DMS114 treated with DMSO at 0.1 percent for 48 hours (cell line): Measurements from ENCODE around the gene TBX2.

Experiments used
- DNase-seq: peaks from one replicate; lab custom pipeline; 2025; ENCODE audit not compliant: unreplicated experiment; lab: John Stamatoyannopoulos, UW

Gene TBX2

DNA sequence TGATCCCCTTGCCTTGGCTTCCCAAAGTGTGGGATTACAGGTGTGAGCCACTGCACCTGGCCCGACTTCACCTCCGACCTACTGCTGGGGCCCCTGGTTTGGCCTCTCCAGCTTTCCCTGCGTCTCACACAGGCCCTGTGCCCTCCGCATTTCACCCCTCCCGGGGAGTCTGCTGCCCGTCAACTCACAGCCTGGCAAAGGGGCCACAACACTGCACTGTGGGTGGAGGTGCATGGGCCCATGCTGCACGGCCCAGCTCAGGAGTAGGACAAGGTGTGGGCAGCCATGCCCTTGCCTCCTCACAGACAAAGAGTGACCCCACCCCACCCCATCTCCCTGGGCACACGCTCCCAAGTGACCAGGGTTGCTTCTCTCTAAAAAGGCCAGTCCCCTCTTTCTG, 12.6 kb upstream of the TBX2 start:
- no peak for DNase-seq

DNA sequence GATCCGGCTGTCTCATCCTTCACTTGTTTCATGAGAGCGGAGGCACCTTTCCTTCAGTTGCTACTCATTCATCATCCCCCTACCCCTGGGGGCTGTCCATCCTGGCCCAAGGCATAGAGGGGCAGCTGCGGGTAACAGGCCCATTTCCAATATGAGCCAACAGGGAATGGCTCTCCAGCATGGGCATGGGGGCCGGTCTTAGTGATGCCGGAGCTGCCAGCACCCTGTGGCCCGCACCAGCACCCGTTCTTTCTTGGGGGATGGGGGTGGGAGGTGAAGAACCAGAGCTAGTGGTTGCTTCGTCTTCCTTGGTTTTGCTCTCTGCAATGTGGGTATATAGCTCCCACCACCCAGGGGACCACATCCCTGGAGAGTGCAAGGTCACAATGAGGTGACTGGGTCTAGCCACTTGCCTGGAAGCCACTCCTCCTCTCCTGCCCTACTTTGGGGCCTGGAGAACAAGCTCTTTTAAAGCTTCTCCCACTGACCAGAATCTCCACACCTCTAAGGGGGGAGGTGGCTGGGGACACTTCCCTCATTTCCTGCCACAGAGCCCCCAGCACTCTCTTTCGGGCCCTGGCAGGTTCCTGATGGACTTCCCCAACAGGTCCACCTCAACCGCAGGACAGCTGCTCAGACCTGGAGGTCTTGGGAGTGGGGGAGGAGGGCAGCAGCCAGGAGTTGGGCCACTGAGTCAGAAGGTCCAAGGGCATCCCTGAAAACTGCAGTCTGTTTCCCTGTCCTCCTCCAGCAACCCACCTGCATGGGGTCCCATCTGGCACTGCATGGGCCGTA, 11.9 kb upstream of the TBX2 start:
- DNase-seq: no peak

DNA sequence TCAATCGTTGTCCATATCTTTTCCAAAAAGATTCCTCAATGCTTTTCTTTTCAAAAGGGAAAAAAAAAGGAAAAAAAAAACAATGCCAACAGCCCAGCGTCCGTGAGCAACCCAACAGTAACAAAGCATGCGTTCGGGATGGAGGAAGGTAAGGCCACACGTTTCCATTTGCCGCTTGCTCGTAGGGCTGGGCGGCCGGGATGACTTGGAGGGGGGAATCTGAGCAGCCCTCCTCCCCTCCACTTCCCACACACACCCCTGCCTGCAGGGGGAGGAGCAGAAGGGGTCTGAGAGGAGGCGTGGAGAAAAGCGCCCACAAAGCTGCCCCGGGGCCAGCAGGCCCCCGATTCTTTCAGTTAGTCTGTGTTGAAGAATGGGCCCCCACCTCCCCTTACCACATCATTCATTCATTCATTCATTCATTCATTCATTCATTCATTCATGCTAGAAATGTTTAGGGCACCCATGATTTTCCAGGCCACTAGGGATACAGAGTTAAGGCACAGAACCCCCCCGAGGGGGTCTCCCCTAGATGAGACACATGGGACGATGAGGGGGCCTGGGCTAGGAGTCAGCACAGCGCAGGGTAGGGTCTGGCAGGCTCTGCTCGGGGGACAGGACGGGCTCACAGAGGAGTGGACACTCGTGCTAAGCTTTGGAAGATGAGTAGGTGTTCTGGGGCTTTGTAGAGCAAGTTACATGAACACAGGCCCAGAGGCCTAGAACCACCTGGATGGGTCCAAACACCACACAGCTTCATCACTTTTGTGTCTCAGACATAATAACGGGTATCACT, 10.9 kb upstream of the TBX2 start:
- no peak for DNase-seq

GRCh38 chr17:61389670-61390478, 9.8 kb upstream of the TBX2 start:
- DNase-seq: no peak

- no peak for DNase-seq
Observed at GRCh38 chr17:61390479-61390791, 9.2 kb upstream of the TBX2 start.

GRCh38 chr17:61391595-61392291, 7.9 kb upstream of the TBX2 start:
- no peak for DNase-seq

DNA sequence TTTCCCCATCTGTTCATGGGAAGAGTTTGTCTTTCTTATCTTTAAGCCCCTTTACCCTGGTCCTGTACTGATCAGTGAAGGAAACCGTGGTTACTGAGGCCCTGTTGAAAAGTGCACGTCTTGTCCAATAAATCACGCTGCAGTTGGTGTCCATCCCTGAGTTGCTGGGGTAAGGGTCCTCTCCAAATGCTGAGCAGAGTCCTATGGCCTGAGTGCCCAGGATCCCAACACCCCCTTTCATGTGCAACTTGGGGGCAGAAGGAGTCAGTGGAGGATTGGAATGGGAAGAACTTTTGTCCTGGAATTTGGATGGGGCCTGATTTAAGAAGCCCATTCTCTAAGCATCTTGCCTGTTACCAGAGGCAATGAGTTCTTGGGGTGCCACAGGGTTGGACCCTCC, 7.0 kb upstream of the TBX2 start:
- no peak for DNase-seq

- DNase-seq: no peak
Observed at GRCh38 chr17:61393550-61393903, 6.1 kb upstream of the TBX2 start.

GRCh38 chr17:61393904-61394629, 5.6 kb upstream of the TBX2 start:
- no peak for DNase-seq

DNA sequence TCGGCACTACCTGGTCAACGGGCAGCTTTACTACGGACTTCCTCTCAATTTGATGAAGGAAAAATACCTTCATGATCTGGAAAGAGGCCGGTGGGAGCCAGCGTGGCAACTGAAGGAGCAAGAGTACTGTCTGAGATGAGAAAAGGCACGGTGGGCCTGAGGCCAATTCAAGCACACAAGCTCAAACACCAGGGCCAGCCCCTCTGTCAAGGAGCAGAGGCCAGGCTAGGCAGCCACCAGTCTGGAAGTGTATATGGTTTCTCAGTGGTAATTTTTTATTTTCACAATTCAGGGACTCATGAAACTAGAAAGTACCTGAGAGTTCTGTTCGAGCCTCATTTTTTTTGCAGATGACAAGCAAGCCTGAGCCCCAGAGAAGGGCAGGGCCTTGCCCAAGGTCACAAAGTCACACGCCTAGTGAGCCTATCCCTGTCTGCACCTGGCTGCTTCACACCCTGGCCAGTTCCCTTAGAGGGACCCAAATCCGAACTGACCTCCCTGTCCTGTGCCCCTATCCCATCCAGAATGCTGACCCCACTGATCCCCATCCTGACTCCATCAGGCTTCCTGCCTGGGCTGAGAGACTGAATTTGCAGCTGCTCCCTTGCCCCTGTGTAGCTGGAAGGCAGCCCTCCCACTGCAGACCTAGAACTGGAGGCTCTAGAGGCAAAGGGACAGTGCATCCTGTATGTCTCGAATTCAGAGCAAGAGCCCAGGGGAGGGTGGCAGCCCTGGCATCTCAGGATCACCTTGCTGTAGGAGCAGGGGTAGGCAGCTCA, 4.8 kb upstream of the TBX2 start:
- no peak for DNase-seq

DNA sequence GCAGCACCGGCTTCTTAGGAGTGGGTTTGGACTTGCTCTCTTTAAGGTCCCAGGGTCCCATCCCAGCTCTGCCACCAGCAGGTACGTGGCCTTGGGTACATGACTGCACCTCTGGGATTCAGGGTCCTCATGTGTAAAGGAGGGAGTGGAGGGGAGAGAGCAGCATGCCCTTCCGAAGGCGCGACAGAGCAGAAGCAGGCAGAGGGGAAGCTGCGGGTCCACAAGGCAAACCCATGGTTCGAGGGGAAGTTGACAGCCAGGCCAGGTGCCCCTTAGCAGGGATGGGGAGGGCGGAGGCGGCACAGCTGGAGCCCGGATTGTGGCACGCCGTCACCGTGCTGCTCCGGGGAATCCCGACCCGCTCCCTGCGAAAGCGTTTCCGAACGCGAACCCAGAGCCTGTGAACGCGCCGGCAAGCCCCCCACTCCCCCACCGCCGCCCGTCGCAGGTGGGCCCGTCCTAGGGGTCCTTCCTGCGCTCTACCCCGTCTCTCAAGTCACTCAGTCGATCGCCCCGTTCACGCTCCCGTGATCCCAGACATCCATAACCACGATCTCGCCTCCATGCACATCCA, 4.1 kb upstream of the TBX2 start:
- no peak for DNase-seq

GRCh38 chr17:61395983-61396585, 3.6 kb upstream of the TBX2 start:
- DNase-seq: no peak

- DNase-seq: no peak
Observed at GRCh38 chr17:61396586-61397085, 3.0 kb upstream of the TBX2 start.

DNA sequence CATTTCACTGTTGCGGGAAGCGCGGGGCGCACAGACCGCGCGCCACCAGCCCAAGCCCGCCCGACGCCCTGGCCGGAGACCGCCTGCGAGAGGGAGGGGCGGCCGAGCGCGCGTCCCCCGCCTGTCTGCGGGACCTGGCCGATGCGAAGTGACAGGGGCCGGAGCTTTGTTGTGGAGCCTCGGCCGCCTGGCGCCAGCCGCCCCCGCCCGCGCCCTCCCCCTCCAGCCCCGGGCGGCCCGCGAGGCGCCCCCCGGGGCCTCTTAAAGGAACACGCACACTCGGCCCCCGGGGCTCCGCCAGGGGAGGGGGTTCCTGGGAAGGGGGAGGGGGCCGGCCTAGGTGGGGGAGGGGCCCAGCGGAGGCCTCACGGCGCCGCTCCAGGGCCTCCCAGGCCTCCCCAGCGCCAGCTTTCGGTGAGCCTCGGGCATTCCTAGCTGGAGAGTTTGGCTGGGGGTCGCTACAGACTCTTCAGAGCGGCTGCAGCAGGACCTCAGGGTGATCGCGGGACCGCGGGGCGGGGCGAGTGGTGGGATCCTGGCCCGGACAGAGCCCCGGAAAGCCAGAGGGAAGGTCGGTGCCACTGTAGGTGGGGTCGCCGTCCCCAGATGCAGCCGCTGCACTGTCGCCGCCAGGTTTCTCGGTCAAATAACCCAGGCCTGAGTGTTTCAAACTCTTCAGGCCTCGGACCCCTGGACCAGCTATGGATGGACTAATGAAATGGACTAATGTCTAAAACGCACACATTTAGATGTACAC, 2.4 kb upstream of the TBX2 start:
- no peak for DNase-seq

DNA sequence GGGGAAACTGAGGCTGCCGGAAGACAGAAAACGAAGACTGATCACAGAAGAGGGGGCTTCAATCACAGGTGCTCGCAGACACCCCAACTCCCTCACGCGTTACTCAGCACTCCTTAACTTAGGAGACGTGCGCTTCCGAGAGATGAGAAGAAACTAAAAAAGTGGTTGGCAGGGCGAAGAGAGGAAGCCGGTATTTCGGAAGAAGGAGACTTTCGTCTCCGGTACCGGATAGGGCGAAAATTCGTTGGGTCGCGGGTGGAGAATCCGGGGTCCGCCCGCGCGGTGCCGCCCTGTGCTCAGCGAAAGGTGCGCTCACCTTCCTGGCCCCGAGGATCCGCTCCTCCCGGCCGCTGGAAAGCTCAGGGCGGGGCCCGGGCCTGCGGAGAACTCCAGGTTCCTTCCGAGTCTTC, 917 bp upstream of the TBX2 start:
- DNase-seq: no peak

GRCh38 chr17:61400066-61400716, 548 bp downstream of the TBX2 start:
- no peak for DNase-seq

- DNase-seq: no peak
Observed at GRCh38 chr17:61400717-61401388, 1.2 kb downstream of the TBX2 start.
